HEK293 (cell line): ENCODE data around the gene RGS9.

ENCODE experiments used
- CTCF ChIP-seq: fragments of 450-650 bp; formaldehyde crosslinking; IDR thresholded peaks from 2 replicates; pipeline ENCODE4 v1.5.1; 2016; ENCODE audit warnings: missing biosample characterization, missing genetic modification characterization
- KLF10 ChIP-seq: fragments of 450-650 bp; IDR thresholded peaks from 2 replicates; pipeline ENCODE4 v1.5.1; 2018; ENCODE audit warnings: missing biosample characterization, mild to moderate bottlenecking, missing genetic modification characterization
- KLF9 ChIP-seq: fragments of 450-650 bp; formaldehyde crosslinking; IDR thresholded peaks from 2 replicates; pipeline ENCODE4 v1.5.1; 2016; ENCODE audit warnings: missing biosample characterization, missing genetic modification characterization, low read depth
- REST ChIP-seq: fragments of 450-650 bp; formaldehyde crosslinking; IDR thresholded peaks from 2 replicates; pipeline ENCODE4 v1.5.1; 2016; ENCODE audit warnings: missing biosample characterization, missing genetic modification characterization
- SCRT1 ChIP-seq: fragments of 450-650 bp; formaldehyde crosslinking; IDR thresholded peaks from 2 replicates; pipeline ENCODE4 v1.5.1; 2016; ENCODE audit warnings: missing biosample characterization, missing genetic modification characterization, borderline replicate concordance
- TCF7L2 ChIP-seq: IDR thresholded peaks from 2 replicates; pipeline ENCODE4 v1.6.1; 2011; ENCODE audit warnings: low read depth, mild to moderate bottlenecking, inconsistent platforms, low read length, moderate library complexity, borderline replicate concordance
- ZBTB8A ChIP-seq: fragments of 450-650 bp; formaldehyde crosslinking; IDR thresholded peaks from 2 replicates; pipeline ENCODE4 v1.5.1; 2016; ENCODE audit warnings: missing biosample characterization, missing genetic modification characterization
- ZNF24 ChIP-seq: fragments of 450-650 bp; formaldehyde crosslinking; IDR thresholded peaks from 2 replicates; pipeline ENCODE4 v1.5.1; 2016; ENCODE audit warnings: missing biosample characterization, missing genetic modification characterization
- ZNF488 ChIP-seq: fragments of 450-650 bp; formaldehyde crosslinking; IDR thresholded peaks from 2 replicates; pipeline ENCODE4 v1.5.1; 2016; ENCODE audit warnings: missing biosample characterization, missing genetic modification characterization
- ZNF626 ChIP-seq: fragments of 450-650 bp; sonication (Bioruptor Pico); formaldehyde crosslinking; IDR thresholded peaks from 2 replicates; pipeline ENCODE4 v1.5.1; 2018; ENCODE audit warnings: missing biosample characterization, missing genetic modification characterization, inconsistent platforms
- ZNF660 ChIP-seq: fragments of 450-650 bp; IDR thresholded peaks from 2 replicates; pipeline ENCODE4 v1.5.1; 2018; ENCODE audit warnings: missing biosample characterization, mild to moderate bottlenecking, missing genetic modification characterization

GRCh38 chr17:65101371-65101770, 35.8 kb upstream of the RGS9 start:
- no peak for TF ChIP-seq ZNF626 (tag by site-specific recombination)
- TF ChIP-seq CTCF (tag by site-specific recombination) = no peak
- no peak for TF ChIP-seq KLF9 (tag by site-specific recombination)
- TF ChIP-seq REST = no peak
- no peak for TF ChIP-seq ZNF660 (tag by site-specific recombination)
- TF ChIP-seq ZBTB8A = no peak
- no peak for TF ChIP-seq KLF10
- no peak for TF ChIP-seq TCF7L2
- no peak for TF ChIP-seq SCRT1 (tag by site-specific recombination)
- no peak for TF ChIP-seq ZNF488
- TF ChIP-seq ZNF24 (tag by site-specific recombination) = no peak
